Vagina (tissue), 2 donors: ENCODE data around the gene EIF3B. TPM values are rescaled to one million over a fixed set of nuclear protein-coding genes. Genes with fewer than 3 reads are reported as not detected.
A peak's percentile ranks its signal among the peaks of the same experiment; 100 is the strongest.

Experiments
- DNase-seq, 2 donors: peaks; one replicate each; pipeline ENCODE4 v3.0.0-alpha.2; 2017; ENCODE audit errors: extremely low spot score in 2 of 2
- H3K27ac ChIP-seq: fragments of 200-600 bp; sonication (generic); one replicate; pipeline ENCODE4 v1.5.1; 2019
- H3K27me3 ChIP-seq: fragments of 200-600 bp; sonication (generic); one replicate; pipeline ENCODE4 v1.5.1; 2019
- H3K36me3 ChIP-seq, 2 donors: fragments of 200-600 bp; sonication (generic); one replicate each; pipeline ENCODE4 v1.5.1; 2017 to 2019
- H3K4me1 ChIP-seq: fragments of 200-600 bp; sonication (generic); one replicate; pipeline ENCODE4 v1.5.1; 2019
- H3K4me3 ChIP-seq, 2 donors: fragments of 200-600 bp; sonication (generic); 1 replicate in 1 of 2; 2 replicates in 1 of 2; pipeline ENCODE4 v1.5.1; 2016 to 2019
- H3K9me3 ChIP-seq: fragments of 200-600 bp; sonication (generic); one replicate; pipeline ENCODE4 v1.5.1; 2019
- POLR2A ChIP-seq, 2 donors: fragments of 450-650 bp; IDR thresholded peaks; one replicate each; pipeline ENCODE4 v1.6.1; 2017; ENCODE audit warnings: antibody characterized with exemption in 2 of 2, mild to moderate bottlenecking in 2 of 2, moderate library complexity in 2 of 2
- POLR2AphosphoS5 ChIP-seq, 2 donors: sonication (generic); formaldehyde crosslinking; IDR thresholded peaks; one replicate each; pipeline ENCODE4 v1.9.0; 2017; ENCODE audit warnings: antibody characterized with exemption in 2 of 2, mild to moderate bottlenecking in 2 of 2, low read depth in 1 of 2; ENCODE audit not compliant: insufficient read depth in 1 of 2
- intact Hi-C: fragments of 100-400 bp; cut with DNase I; formaldehyde crosslinking; loops from one replicate; pipeline ENCODE4 v1.15.1; 2023
- total RNA-seq: library from RNA; depleted of rRNA; stranded (reverse); fragments of >200 nt; gene quantifications from one replicate; pipeline ENCODE4 v1.2.3, GENCODE V29; 2016
- TF ChIP-seq, protein P1 (sequence below), 3 experiments: fragments of 450-650 bp in 2 of 3; fragments of 200-600 bp in 1 of 3; sonication (generic) in 1 of 3; IDR thresholded peaks; one replicate each; pipeline ENCODE4 v1.5.1; 2017 to 2019; ENCODE audit warnings: antibody characterized with exemption in 3 of 3, mild to moderate bottlenecking in 2 of 3, moderate library complexity in 2 of 3

Gene EIF3B
- total RNA-seq, 1 donor from 2014 or later = 90.8 TPM

DNA sequence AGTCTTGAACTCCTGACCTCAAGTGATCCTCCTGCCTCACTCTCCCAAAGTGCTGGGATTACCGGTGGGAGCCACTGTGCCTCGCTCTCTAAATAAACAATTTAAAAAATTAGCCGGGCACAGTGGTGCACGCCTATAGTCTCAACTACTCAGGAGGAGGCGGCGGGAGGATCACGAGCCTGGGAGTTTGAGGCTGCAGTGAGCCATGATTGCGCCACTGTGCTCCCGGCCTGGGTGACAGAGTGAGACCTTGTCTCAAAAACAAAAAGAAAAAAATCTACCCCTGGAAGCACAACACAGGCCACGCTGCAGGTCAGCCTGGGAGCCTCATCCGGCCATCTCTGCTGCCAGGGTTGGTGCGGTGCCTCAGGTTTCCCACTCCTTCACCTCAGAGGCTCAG is 3.8 kb upstream of the EIF3B start:
- DNase-seq = no peak
- Histone ChIP-seq H3K36me3 (no peaks in the 10 kb centered on the region), H3K9me3 (no peaks in the 10 kb centered on the region), H3K4me3 (no peak overlapping the region), H3K27ac (no peak overlapping the region), H3K4me1 (peaks cover 18% of the 10 kb centered on the region), H3K27me3 (no peaks in the 10 kb centered on the region)
- TF ChIP-seq POLR2AphosphoS5 (IDR thresholded peaks at IDR 0.05; ENCODE audit: insufficient read depth in 1 of 2, low read depth in 1 of 2) (no peak), POLR2A (IDR thresholded peaks at IDR 0.05) (no peak)
- TF ChIP-seq, protein P1, sequence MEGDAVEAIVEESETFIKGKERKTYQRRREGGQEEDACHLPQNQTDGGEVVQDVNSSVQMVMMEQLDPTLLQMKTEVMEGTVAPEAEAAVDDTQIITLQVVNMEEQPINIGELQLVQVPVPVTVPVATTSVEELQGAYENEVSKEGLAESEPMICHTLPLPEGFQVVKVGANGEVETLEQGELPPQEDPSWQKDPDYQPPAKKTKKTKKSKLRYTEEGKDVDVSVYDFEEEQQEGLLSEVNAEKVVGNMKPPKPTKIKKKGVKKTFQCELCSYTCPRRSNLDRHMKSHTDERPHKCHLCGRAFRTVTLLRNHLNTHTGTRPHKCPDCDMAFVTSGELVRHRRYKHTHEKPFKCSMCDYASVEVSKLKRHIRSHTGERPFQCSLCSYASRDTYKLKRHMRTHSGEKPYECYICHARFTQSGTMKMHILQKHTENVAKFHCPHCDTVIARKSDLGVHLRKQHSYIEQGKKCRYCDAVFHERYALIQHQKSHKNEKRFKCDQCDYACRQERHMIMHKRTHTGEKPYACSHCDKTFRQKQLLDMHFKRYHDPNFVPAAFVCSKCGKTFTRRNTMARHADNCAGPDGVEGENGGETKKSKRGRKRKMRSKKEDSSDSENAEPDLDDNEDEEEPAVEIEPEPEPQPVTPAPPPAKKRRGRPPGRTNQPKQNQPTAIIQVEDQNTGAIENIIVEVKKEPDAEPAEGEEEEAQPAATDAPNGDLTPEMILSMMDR (IDR thresholded peaks at IDR 0.05) = no peak
- intact Hi-C loops = loop anchor here (10.0 kb wide), 1 partner anchor 776 kb away; the partner anchor contains the start of gene PSMG3

DNA sequence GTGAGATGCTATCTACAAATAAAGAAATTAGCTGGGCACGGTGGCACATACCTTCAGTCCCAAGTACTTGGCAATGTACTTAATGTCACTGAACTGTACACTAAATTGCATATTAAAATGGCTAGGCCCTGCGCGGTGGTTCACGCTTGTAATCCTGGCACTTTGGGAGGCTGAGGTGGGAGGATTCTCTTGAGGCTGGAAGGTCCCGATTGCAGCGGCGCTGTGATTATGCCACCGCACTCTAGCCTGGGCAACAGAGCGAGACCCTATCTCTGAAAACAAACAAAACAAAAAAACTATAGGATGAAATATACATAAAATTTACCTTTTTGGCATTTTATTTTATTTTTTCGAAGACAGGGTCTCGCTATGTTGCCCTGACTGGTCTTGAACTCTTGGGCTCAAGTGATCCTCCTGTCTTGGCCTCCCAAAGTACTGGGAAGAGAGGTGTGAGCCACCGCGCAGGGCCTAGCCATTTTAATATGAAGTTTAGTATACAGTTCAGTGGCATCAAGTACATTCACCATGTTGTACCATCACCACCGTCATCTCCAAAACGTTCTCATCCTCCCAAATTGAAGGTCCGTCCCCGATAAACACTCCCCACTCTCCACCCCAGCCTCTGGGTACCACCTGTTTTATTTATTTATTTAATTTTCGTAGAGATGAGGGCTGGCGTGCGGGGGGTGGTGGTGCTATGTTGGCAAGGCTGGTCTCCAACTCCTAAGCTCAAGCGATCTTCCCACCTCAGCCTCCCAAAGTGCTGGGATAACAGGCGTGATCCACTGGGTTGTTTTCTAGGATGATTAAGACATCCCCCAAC is 1.3 kb upstream of the EIF3B start:
- intact Hi-C loops = loop anchor here (10.0 kb wide), 1 partner anchor 779 kb away; the partner anchor contains the start of gene PSMG3
- H3K27ac ChIP-seq = peak overlapping the region; percentile 99
- no peaks in the 10 kb centered on the region for H3K27me3 ChIP-seq
- peak overlapping the region; percentile 99 to 100 for H3K4me3 ChIP-seq
- TF ChIP-seq, protein P1 (IDR thresholded peaks at IDR 0.05) = no peak
- no peak for TF ChIP-seq POLR2A (IDR thresholded peaks at IDR 0.05)
- TF ChIP-seq POLR2AphosphoS5 (IDR thresholded peaks at IDR 0.05; ENCODE audit: insufficient read depth in 1 of 2, low read depth in 1 of 2) = no peak
- no peaks in the 10 kb centered on the region for H3K36me3 ChIP-seq
- no peaks in the 10 kb centered on the region for H3K9me3 ChIP-seq
- H3K4me1 ChIP-seq = peaks cover 42% of the 10 kb centered on the region
- no peak for DNase-seq

DNA sequence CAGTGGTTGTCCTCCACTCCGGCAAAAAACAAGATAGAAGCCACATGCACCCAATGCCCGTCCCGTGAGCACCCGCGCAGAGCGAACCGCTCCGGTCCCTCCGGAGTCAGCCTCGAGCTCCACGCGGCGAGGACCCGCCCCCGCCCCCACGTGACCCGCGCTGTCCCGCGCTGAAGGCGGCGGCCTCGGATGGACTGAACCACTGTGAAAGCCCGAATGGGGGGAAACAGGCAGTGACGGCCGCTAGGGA is 766 bp upstream of the EIF3B start:
- Histone ChIP-seq H3K9me3 (no peaks in the 10 kb centered on the region), H3K36me3 (no peaks in the 10 kb centered on the region), H3K27me3 (no peaks in the 10 kb centered on the region), H3K4me1 (peaks cover 48% of the 10 kb centered on the region), H3K4me3 (peak overlapping the region; percentile 99 to 100), H3K27ac (peak overlapping the region; percentile 99)
- intact Hi-C loops = loop anchor here (10.0 kb wide), 1 partner anchor 779 kb away; the partner anchor contains the start of gene PSMG3
- TF ChIP-seq, protein P1 (IDR thresholded peaks at IDR 0.05) = no peak
- peak in 1 of 2 donors; percentile 82 for TF ChIP-seq POLR2AphosphoS5 (IDR thresholded peaks at IDR 0.05; ENCODE audit: insufficient read depth in 1 of 2, low read depth in 1 of 2)
- DNase-seq = peak in 1 of 2 donors; percentile 93

DNA sequence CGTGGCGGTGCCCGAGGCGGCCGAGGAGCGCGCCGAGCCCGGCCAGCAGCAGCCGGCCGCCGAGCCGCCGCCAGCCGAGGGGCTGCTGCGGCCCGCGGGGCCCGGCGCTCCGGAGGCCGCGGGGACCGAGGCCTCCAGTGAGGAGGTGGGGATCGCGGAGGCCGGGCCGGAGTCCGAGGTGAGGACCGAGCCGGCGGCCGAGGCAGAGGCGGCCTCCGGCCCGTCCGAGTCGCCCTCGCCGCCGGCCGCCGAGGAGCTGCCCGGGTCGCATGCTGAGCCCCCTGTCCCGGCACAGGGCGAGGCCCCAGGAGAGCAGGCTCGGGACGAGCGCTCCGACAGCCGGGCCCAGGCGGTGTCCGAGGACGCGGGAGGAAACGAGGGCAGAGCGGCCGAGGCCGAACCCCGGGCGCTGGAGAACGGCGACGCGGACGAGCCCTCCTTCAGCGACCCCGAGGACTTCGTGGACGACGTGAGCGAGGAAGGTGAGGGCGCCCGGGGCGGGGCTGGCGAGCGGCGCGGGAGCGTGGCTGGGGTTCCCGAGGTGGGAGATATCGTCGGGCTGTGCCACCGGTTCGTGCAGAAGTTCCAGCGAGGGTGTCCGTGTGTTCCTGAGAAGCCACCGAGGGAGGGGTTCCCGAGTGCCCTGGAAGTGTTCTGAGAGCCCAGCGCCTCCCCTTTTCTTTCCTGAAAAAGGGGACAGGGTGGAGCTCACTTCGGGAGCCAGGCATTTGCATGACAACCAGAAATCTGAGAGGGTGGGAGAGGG is 495 bp downstream of the EIF3B start:
- intact Hi-C loops = loop anchor here (10.0 kb wide), 1 partner anchor 780 kb away; the partner anchor contains the start of gene PSMG3

More for the DNA sequence above, 495 bp downstream of the EIF3B start:
- Histone ChIP-seq H3K4me3 (peak overlapping the region; percentile 99 to 100), H3K9me3 (no peaks in the 10 kb centered on the region), H3K27ac (peak overlapping the region; percentile 69), H3K4me1 (peaks cover 58% of the 10 kb centered on the region), H3K36me3 (no peaks in the 10 kb centered on the region), H3K27me3 (no peaks in the 10 kb centered on the region)
- DNase-seq = no peak
- TF ChIP-seq POLR2A (IDR thresholded peaks at IDR 0.05) = no peak
- TF ChIP-seq POLR2AphosphoS5 (IDR thresholded peaks at IDR 0.05; ENCODE audit: insufficient read depth in 1 of 2, low read depth in 1 of 2) = no peak
- TF ChIP-seq, protein P1 (IDR thresholded peaks at IDR 0.05) = no peak
